ENCODE data around the gene NDUFB10.
"Not testable (repeated sequence)": the region's sequence is repeated elsewhere in the genome, so short reads cannot be mapped to it uniquely, and the experiment has no call there.

The NDUFB10 gene

GRCh38 chr16:1924095-1924494 lies 35.2 kb upstream of the NDUFB10 start:
- DNase-seq (ENCODE audit: low read depth), result no peak

GRCh38 chr16:1926271-1926670 lies 33.1 kb upstream of the NDUFB10 start:
- no peak for DNase-seq (ENCODE audit: low read depth)

GRCh38 chr16:1929105-1929504 lies 30.2 kb upstream of the NDUFB10 start:
- DNase-seq (ENCODE audit: low read depth), result no peak

- peak; percentile 90 for DNase-seq (ENCODE audit: low read depth)
Observed at GRCh38 chr16:1929578-1930337, 29.6 kb upstream of the NDUFB10 start.

- DNase-seq (ENCODE audit: low read depth), result no peak
Observed at GRCh38 chr16:1930338-1930720, 29.0 kb upstream of the NDUFB10 start.

- DNase-seq (ENCODE audit: low read depth), result no peak
Observed at GRCh38 chr16:1932050-1933028, 27.0 kb upstream of the NDUFB10 start.

GRCh38 chr16:1933097-1933661 lies 26.2 kb upstream of the NDUFB10 start:
- no peak for DNase-seq (ENCODE audit: low read depth)

GRCh38 chr16:1936945-1937479 lies 22.3 kb upstream of the NDUFB10 start:
- no peak for DNase-seq (ENCODE audit: low read depth)

- no peak for DNase-seq (ENCODE audit: low read depth)
Observed at GRCh38 chr16:1938316-1938715, 21.0 kb upstream of the NDUFB10 start.

- DNase-seq (ENCODE audit: low read depth), result no peak
Observed at GRCh38 chr16:1938910-1939309, 20.4 kb upstream of the NDUFB10 start.

- DNase-seq (ENCODE audit: low read depth), result not testable (repeated sequence)
Observed at GRCh38 chr16:1939833-1940232, 19.5 kb upstream of the NDUFB10 start.

GRCh38 chr16:1940273-1941161 lies 18.8 kb upstream of the NDUFB10 start:
- no peak for DNase-seq (ENCODE audit: low read depth)

- no peak for DNase-seq (ENCODE audit: low read depth)
Observed at GRCh38 chr16:1941162-1942046, 17.9 kb upstream of the NDUFB10 start.

- no peak for DNase-seq (ENCODE audit: low read depth)
Observed at GRCh38 chr16:1942047-1942809, 17.1 kb upstream of the NDUFB10 start.

GRCh38 chr16:1942810-1943726 lies 16.3 kb upstream of the NDUFB10 start, which contains the start of gene MSRB1:
Gene MSRB1, minus strand, starts transcription at chr16:1943199. Its CDS starts 43 bp downstream, at chr16:1943156.
- DNase-seq (ENCODE audit: low read depth), result peak; percentile 99

GRCh38 chr16:1944612-1945199 lies 14.6 kb upstream of the NDUFB10 start:
- DNase-seq (ENCODE audit: low read depth), result no peak

GRCh38 chr16:1945559-1946391 lies 13.6 kb upstream of the NDUFB10 start:
- DNase-seq (ENCODE audit: low read depth), result no peak
